Keratinocyte (primary cell): Measurements from ENCODE around the gene UTF1. TPM values are rescaled to one million over a fixed set of nuclear protein-coding genes. Genes with fewer than 3 reads are reported as not detected.
A peak's percentile ranks its signal among the peaks of the same experiment; 100 is the strongest.

Experiments
- DNase-seq: peaks from one replicate; pipeline ENCODE4 v3.0.0-alpha.2; 2011; ENCODE audit warnings: low read depth, missing footprints, low spot score
- FAIRE-seq: peaks from 2 replicates; lab custom pipeline; 2011; peaks lifted over from hg19 to GRCh38; lab: Jason Lieb, UNC
- H2AFZ ChIP-seq: 2 replicates; pipeline ENCODE4 v1.6.0; 2012; ENCODE audit warnings: low read length, control low read depth, inconsistent platforms; ENCODE audit not compliant: control insufficient read depth
- H3K27ac ChIP-seq: 2 replicates; pipeline ENCODE4 v1.5.1; 2011; ENCODE audit warnings: low read length; ENCODE audit not compliant: control insufficient read depth, insufficient read depth
- H3K27me3 ChIP-seq: 3 replicates; pipeline ENCODE4 v1.6.0; 2011; ENCODE audit warnings: low read length; ENCODE audit not compliant: control insufficient read depth, insufficient read depth; ENCODE audit errors: extremely low read depth
- H3K36me3 ChIP-seq, 2 experiments: 2 replicates in 1 of 2; 3 replicates in 1 of 2; pipeline ENCODE4 v1.5.1; 2011; ENCODE audit warnings: low read length in 2 of 2, mild to moderate bottlenecking in 1 of 2; ENCODE audit not compliant: control insufficient read depth in 2 of 2, insufficient read depth in 2 of 2; ENCODE audit errors: extremely low read depth in 1 of 2
- H3K4me1 ChIP-seq: 3 replicates; pipeline ENCODE4 v1.5.1; 2011; ENCODE audit warnings: low read length; ENCODE audit not compliant: control insufficient read depth, insufficient read depth; ENCODE audit errors: extremely low read depth
- H3K4me2 ChIP-seq: 3 replicates; pipeline ENCODE4 v1.6.0; 2011; ENCODE audit warnings: low read depth, low read length; ENCODE audit not compliant: control insufficient read depth, insufficient read depth; ENCODE audit errors: extremely low read depth
- H3K4me3 ChIP-seq, 3 experiments: fragments of 200-600 bp in 1 of 3; sonication (generic) in 1 of 3; 2 replicates in 2 of 3; 3 replicates in 1 of 3; pipeline ENCODE4 v1.5.1; 2011 to 2016; ENCODE audit warnings: low read length in 3 of 3, mild to moderate bottlenecking in 3 of 3, control low read depth in 2 of 3, inconsistent platforms in 1 of 3, low read depth in 1 of 3, mixed read lengths in 1 of 3, mixed run types in 1 of 3, moderate library complexity in 1 of 3; ENCODE audit not compliant: control insufficient read depth in 2 of 3, insufficient read depth in 2 of 3; ENCODE audit errors: extremely low read depth in 1 of 3
- H3K79me2 ChIP-seq: 2 replicates; pipeline ENCODE4 v1.6.0; 2012; ENCODE audit warnings: low read length; ENCODE audit not compliant: control insufficient read depth, insufficient read depth
- H3K9ac ChIP-seq: 3 replicates; pipeline ENCODE4 v1.6.0; 2011; ENCODE audit warnings: low read length; ENCODE audit not compliant: control insufficient read depth, insufficient read depth; ENCODE audit errors: extremely low read depth
- H3K9me1 ChIP-seq: 3 replicates; pipeline ENCODE4 v1.6.0; 2011; ENCODE audit warnings: low read length; ENCODE audit not compliant: control insufficient read depth, insufficient read depth; ENCODE audit errors: extremely low read depth
- H3K9me3 ChIP-seq: 2 replicates; pipeline ENCODE4 v1.5.1; 2012; ENCODE audit warnings: low read depth, low read length; ENCODE audit not compliant: control insufficient read depth
- H4K20me1 ChIP-seq: 3 replicates; pipeline ENCODE4 v1.6.0; 2011; ENCODE audit warnings: low read length; ENCODE audit not compliant: control insufficient read depth, insufficient read depth; ENCODE audit errors: extremely low read depth
- EZH2 ChIP-seq: IDR thresholded peaks from one replicate; pipeline ENCODE4 v1.6.1; 2012; ENCODE audit warnings: inconsistent platforms, mild to moderate bottlenecking, low read length, moderate library complexity
- dilution Hi-C: fragments of 300-500 bp; cut with MboI; formaldehyde crosslinking; loops from one replicate; pipeline ENCODE4 v1.7.0; 2020; ENCODE audit warnings: low sequenced_read_pairs; ENCODE audit not compliant: extremely low pct_ligation_motif_present
- polyA plus RNA-seq, 5 experiments: library from polyadenylated mRNA; depleted of rRNA in 3 of 5; stranded (reverse) in 3 of 5; stranded (forward) in 1 of 5; unstranded in 1 of 5; fragments of >200 nt; gene quantifications; 1 replicate in 1 of 5; 2 replicates in 3 of 5; 3 replicates in 1 of 5; pipeline versions ENCODE4 v1.2.1 to v1.2.3, GENCODE V29; 2011 to 2012; ENCODE audit warnings: missing spikeins in 2 of 5, low read depth in 1 of 5, low replicate concordance in 1 of 5
- TF ChIP-seq, protein P1 (sequence below), 3 experiments: IDR thresholded peaks in 1 of 3; conservative IDR thresholded peaks in 1 of 3; optimal IDR thresholded peaks in 1 of 3; 2 replicates in 2 of 3; 3 replicates in 1 of 3; pipeline versions ENCODE3 to v1.5.1; 2011; ENCODE audit warnings: low read length in 3 of 3, mild to moderate bottlenecking in 3 of 3, moderate library complexity in 2 of 3, control low read depth in 1 of 3, inconsistent platforms in 1 of 3; ENCODE audit not compliant: insufficient read depth in 2 of 3; ENCODE audit errors: extremely low read depth in 1 of 3

The UTF1 gene
- polyA plus RNA-seq, 1 donor (not counting 4 experiments of a cell fraction or from before 2014, with no cell fraction given): not detected

DNA sequence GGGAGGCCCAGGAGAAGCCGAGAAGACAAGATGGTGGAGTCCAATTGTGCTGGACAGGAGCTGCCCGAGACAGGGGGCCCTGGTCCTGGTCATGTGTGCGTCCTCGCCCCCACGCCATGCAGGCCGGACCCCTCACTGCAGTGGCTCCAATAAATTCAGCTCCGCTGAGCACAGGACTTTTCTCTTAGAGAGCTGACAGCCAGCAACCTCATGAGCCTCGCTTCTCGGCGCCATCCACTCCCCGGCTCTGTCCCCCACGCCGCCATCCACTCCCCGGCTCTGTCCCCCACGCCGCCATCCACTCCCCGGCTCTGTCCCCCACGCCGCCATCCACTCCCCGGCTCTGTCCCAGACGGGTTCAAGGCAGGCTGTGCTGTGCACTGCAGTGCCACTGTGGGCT lies 2.8 kb upstream of the UTF1 start:
- no peak for TF ChIP-seq EZH2
- TF ChIP-seq, protein P1, sequence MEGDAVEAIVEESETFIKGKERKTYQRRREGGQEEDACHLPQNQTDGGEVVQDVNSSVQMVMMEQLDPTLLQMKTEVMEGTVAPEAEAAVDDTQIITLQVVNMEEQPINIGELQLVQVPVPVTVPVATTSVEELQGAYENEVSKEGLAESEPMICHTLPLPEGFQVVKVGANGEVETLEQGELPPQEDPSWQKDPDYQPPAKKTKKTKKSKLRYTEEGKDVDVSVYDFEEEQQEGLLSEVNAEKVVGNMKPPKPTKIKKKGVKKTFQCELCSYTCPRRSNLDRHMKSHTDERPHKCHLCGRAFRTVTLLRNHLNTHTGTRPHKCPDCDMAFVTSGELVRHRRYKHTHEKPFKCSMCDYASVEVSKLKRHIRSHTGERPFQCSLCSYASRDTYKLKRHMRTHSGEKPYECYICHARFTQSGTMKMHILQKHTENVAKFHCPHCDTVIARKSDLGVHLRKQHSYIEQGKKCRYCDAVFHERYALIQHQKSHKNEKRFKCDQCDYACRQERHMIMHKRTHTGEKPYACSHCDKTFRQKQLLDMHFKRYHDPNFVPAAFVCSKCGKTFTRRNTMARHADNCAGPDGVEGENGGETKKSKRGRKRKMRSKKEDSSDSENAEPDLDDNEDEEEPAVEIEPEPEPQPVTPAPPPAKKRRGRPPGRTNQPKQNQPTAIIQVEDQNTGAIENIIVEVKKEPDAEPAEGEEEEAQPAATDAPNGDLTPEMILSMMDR (optimal IDR thresholded peaks at IDR 0.05 in 1 of 3, IDR thresholded peaks at IDR 0.05 in 1 of 3, conservative IDR thresholded peaks at IDR 0.05 in 1 of 3; ENCODE audit: extremely low read depth in 1 of 3, insufficient read depth in 2 of 3, low read length in 3 of 3): no peak
- no peak overlapping the region for H3K27ac ChIP-seq
- H3K9me1 ChIP-seq: no peaks in the 10 kb centered on the region
- H3K79me2 ChIP-seq: no peaks in the 10 kb centered on the region
- H3K27me3 ChIP-seq: peaks cover 67% of the 10 kb centered on the region
- dilution Hi-C loops: no loop called here
- H3K4me1 ChIP-seq: peaks cover 4% of the 10 kb centered on the region
- DNase-seq (no peak), FAIRE-seq (no peak)
- H3K4me2 ChIP-seq: no peak overlapping the region
- H3K9me3 ChIP-seq: no peaks in the 10 kb centered on the region
- H2AFZ ChIP-seq: no peak overlapping the region
- H3K36me3 ChIP-seq: no peaks in the 10 kb centered on the region
- H3K9ac ChIP-seq: no peak overlapping the region
- no peak overlapping the region for H3K4me3 ChIP-seq
- H4K20me1 ChIP-seq: no peaks in the 10 kb centered on the region

DNA sequence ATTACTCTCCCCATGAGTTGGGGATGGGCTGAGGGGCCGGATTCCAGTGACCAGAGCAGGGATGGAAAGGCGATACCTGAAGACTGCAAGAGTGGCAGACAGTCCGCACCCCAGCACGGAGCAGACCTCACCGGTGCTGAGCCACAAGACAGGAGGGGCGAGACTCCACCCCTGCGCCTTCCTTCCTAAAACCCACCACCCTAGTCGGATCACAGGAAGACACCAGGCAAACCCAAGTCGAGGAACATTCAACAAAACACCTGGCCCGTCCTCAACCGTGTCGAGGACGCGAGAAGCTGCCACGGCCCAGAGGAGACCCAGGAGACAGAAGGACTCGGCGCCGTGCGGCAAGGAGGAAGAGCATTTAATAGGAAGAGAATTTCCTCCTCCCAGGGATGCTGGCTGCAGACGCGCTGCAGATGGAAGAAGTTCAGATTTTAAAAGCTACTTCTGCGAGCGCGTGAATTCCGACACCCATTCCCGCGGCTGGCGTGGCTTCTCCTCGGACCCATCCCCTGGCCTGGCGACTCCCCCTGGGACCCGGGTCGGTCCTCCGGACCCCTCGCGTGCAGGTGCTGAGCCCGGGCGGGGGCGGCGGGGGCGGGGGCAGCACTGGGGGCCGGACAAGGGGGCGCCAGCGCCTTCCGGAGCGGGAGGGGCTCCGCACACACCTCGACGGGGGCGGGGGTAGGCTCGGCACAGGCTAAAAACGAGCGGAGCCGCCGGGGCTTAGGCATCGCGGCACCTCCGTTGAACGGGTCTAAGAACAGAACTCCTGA lies 563 bp upstream of the UTF1 start:
- Histone ChIP-seq H3K27me3 (peaks cover 77% of the 10 kb centered on the region), H3K9me1 (no peaks in the 10 kb centered on the region), H3K27ac (no peak overlapping the region), H2AFZ (no peak overlapping the region), H3K9me3 (no peaks in the 10 kb centered on the region), H3K4me1 (peaks cover 4% of the 10 kb centered on the region), H3K79me2 (no peaks in the 10 kb centered on the region), H3K36me3 (no peaks in the 10 kb centered on the region), H3K9ac (no peak overlapping the region), H4K20me1 (no peaks in the 10 kb centered on the region), H3K4me3 (no peak overlapping the region), H3K4me2 (no peak overlapping the region)
- no peak for DNase-seq
- dilution Hi-C loops: no loop called here
- TF ChIP-seq, protein P1 (optimal IDR thresholded peaks at IDR 0.05 in 1 of 3, IDR thresholded peaks at IDR 0.05 in 1 of 3, conservative IDR thresholded peaks at IDR 0.05 in 1 of 3; ENCODE audit: extremely low read depth in 1 of 3, insufficient read depth in 2 of 3, low read length in 3 of 3): no peak
- TF ChIP-seq EZH2: peak; percentile 97
- FAIRE-seq: no peak
